OCI-LY3 (cell line): ENCODE data around the gene ABCG5.

ENCODE experiments used
- H2AFZ ChIP-seq: fragments of 200-600, 300-600 bp; shearing (Covaris generic); 2 replicates; pipeline ENCODE4 v1.6.0; 2014; ENCODE audit warnings: antibody characterized with exemption, low read depth, low read length
- H3K27ac ChIP-seq: fragments of 200-600, 300-600 bp; sonication (generic); 2 replicates; pipeline ENCODE4 v1.5.1; 2014; ENCODE audit warnings: mild to moderate bottlenecking, low read length, moderate library complexity, mixed read lengths
- H3K27me3 ChIP-seq: fragments of 200-600, 300-600 bp; sonication (generic); 2 replicates; pipeline ENCODE4 v1.6.1; 2014; ENCODE audit warnings: low read depth, low read length, mixed read lengths
- H3K36me3 ChIP-seq: fragments of 200-600, 300-600 bp; sonication (generic); replicated peaks from 2 replicates; pipeline ENCODE3; 2014; ENCODE audit warnings: low read depth, low read length, mixed read lengths
- H3K4me1 ChIP-seq: fragments of 300-600, 200-600 bp; sonication (generic); 2 replicates; pipeline ENCODE4 v1.6.1; 2014; ENCODE audit warnings: low read length, mixed read lengths
- H3K4me2 ChIP-seq: fragments of 200-600, 300-600 bp; sonication (generic); 2 replicates; pipeline ENCODE4 v1.6.1; 2014; ENCODE audit warnings: low read length, mixed read lengths
- H3K4me3 ChIP-seq: fragments of 300-600, 200-600 bp; sonication (generic); 2 replicates; pipeline ENCODE4 v1.5.1; 2014; ENCODE audit warnings: antibody characterized with exemption, mild to moderate bottlenecking, low read length, moderate library complexity
- H3K79me2 ChIP-seq: fragments of 300-600, 200-600 bp; shearing (Covaris generic); 2 replicates; pipeline ENCODE4 v1.6.1; 2014; ENCODE audit warnings: mild to moderate bottlenecking, low read length, mixed read lengths
- H3K9ac ChIP-seq: fragments of 300-600, 200-600 bp; shearing (Covaris generic); 2 replicates; pipeline ENCODE4 v1.6.0; 2014; ENCODE audit warnings: mild to moderate bottlenecking, low read length, moderate library complexity
- H3K9me3 ChIP-seq: fragments of 200-600, 300-600 bp; shearing (Covaris generic); 2 replicates; pipeline ENCODE4 v1.6.1; 2014; ENCODE audit warnings: low read length, mixed read lengths; ENCODE audit not compliant: insufficient read depth
- H4K20me1 ChIP-seq: fragments of 200-600, 300-600 bp; sonication (generic); 2 replicates; pipeline ENCODE4 v1.6.1; 2016; ENCODE audit warnings: low read length, mixed read lengths; ENCODE audit not compliant: insufficient read depth
- CTCF ChIP-seq: fragments of 200-600, 300-600 bp; sonication (generic); IDR thresholded peaks from 2 replicates; pipeline ENCODE4 v1.5.1; 2014; ENCODE audit warnings: antibody characterized with exemption, low read length, low read depth
- EZH2phosphoT487 ChIP-seq: fragments of 200-600 bp; shearing (Covaris generic); IDR thresholded peaks from 2 replicates; pipeline ENCODE4 v1.6.1; 2018; ENCODE audit warnings: antibody characterized with exemption, mixed run types, low read depth

ABCG5 gene

GRCh38 chr2:43854671-43855070 is 16.0 kb upstream of the ABCG5 start:
- no peak for TF ChIP-seq CTCF
- TF ChIP-seq EZH2phosphoT487, result no peak
- H3K4me1 ChIP-seq, result no peaks in the 10 kb centered on the region
- no peak overlapping the region for H3K4me2 ChIP-seq
- H3K27ac ChIP-seq, result no peak overlapping the region
- H2AFZ ChIP-seq, result no peak overlapping the region
- no peaks in the 10 kb centered on the region for H3K36me3 ChIP-seq
- peaks cover 31% of the 10 kb centered on the region for H3K27me3 ChIP-seq
- H3K4me3 ChIP-seq, result no peak overlapping the region
- no peaks in the 10 kb centered on the region for H3K9me3 ChIP-seq
- no peaks in the 10 kb centered on the region for H3K79me2 ChIP-seq
- H4K20me1 ChIP-seq, result no peaks in the 10 kb centered on the region
- no peak overlapping the region for H3K9ac ChIP-seq

GRCh38 chr2:43853141-43854081 is 14.8 kb upstream of the ABCG5 start:
- no peak overlapping the region for H3K4me2 ChIP-seq
- no peak overlapping the region for H3K9ac ChIP-seq
- no peak overlapping the region for H2AFZ ChIP-seq
- no peaks in the 10 kb centered on the region for H3K4me1 ChIP-seq
- H3K27ac ChIP-seq, result no peak overlapping the region
- no peak for TF ChIP-seq EZH2phosphoT487
- no peak for TF ChIP-seq CTCF
- no peaks in the 10 kb centered on the region for H4K20me1 ChIP-seq
- H3K27me3 ChIP-seq, result peaks cover 30% of the 10 kb centered on the region
- H3K36me3 ChIP-seq, result no peaks in the 10 kb centered on the region
- H3K4me3 ChIP-seq, result no peak overlapping the region
- H3K79me2 ChIP-seq, result no peaks in the 10 kb centered on the region
- no peaks in the 10 kb centered on the region for H3K9me3 ChIP-seq

GRCh38 chr2:43852196-43852730 is 13.6 kb upstream of the ABCG5 start:
- Histone ChIP-seq H3K79me2 (no peaks in the 10 kb centered on the region), H2AFZ (no peak overlapping the region), H3K9me3 (no peaks in the 10 kb centered on the region), H3K27ac (no peak overlapping the region), H3K4me2 (no peak overlapping the region), H3K9ac (no peak overlapping the region), H3K4me1 (no peaks in the 10 kb centered on the region), H3K4me3 (no peak overlapping the region), H3K27me3 (peaks cover 22% of the 10 kb centered on the region), H3K36me3 (no peaks in the 10 kb centered on the region), H4K20me1 (no peaks in the 10 kb centered on the region)
- TF ChIP-seq EZH2phosphoT487, result no peak
- no peak for TF ChIP-seq CTCF

- Histone ChIP-seq H3K9me3 (no peaks in the 10 kb centered on the region), H3K36me3 (no peaks in the 10 kb centered on the region), H3K27me3 (peaks cover 15% of the 10 kb centered on the region), H3K4me1 (no peaks in the 10 kb centered on the region), H2AFZ (no peak overlapping the region), H3K79me2 (no peaks in the 10 kb centered on the region), H3K4me3 (no peak overlapping the region), H3K9ac (no peak overlapping the region), H3K27ac (no peak overlapping the region), H3K4me2 (no peak overlapping the region), H4K20me1 (no peaks in the 10 kb centered on the region)
- TF ChIP-seq EZH2phosphoT487 (no peak), CTCF (no peak)
Measured at GRCh38 chr2:43851011-43851980, 12.7 kb upstream of the ABCG5 start.
